Stomach (tissue), 4 donors: ENCODE results near the gene PLSCR1.

ENCODE experiments used
- EP300 ChIP-seq: sonication (generic); formaldehyde crosslinking; IDR thresholded peaks from one replicate; pipeline ENCODE4 v1.6.1; 2017; ENCODE audit warnings: antibody characterized with exemption
- POLR2A ChIP-seq, 4 donors: fragments of 450-650 bp; IDR thresholded peaks; one replicate each; pipeline ENCODE4 v1.6.1; 2016; ENCODE audit warnings: antibody characterized with exemption in 4 of 4, control low read depth in 2 of 4, mild to moderate bottlenecking in 1 of 4, moderate library complexity in 1 of 4
- TF ChIP-seq, protein P1 (sequence below), 7 experiments: fragments of 450-650 bp in 4 of 7; fragments of 200-600 bp in 3 of 7; sonication (generic) in 3 of 7; IDR thresholded peaks; one replicate each; pipeline ENCODE4 v1.5.1; 2016 to 2019; ENCODE audit warnings: antibody characterized with exemption in 7 of 7, control low read depth in 2 of 7, mild to moderate bottlenecking in 1 of 7

DNA sequence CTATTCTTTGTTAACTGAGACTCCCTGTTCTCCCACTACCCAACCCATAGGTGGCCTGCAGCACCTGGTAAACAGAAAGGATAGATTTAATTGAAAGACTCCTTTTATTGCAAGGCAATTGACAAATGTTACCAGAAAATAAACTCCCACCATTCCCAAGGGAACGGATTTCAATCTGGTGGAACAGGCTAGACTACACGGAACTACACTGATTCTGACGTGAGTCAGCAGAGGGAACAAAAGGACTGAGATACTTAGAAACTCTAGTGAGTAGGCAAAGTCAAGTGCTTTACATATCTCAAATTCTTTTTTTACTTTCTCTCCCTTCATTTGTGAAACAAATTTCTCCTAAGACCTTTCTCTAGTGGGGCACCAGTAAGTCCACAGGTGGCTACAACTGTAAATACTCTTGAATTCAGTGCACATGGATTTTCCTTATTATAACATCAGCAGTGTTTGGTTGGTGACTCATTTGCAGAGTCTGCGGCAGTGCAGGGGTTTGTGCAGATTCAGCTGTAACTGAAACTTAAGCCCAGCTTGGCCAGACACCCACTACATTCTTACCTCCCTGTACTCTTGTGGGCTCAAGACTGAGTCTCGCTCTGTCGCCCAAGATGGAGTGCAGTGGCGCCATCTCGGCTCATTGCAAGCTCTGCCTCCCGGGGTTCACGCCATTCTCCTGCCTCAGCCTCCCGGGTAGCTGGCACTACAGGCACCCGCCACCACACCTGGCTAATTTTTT lies 40.8 kb downstream of the PLSCR1 start:
- TF ChIP-seq, protein P1, sequence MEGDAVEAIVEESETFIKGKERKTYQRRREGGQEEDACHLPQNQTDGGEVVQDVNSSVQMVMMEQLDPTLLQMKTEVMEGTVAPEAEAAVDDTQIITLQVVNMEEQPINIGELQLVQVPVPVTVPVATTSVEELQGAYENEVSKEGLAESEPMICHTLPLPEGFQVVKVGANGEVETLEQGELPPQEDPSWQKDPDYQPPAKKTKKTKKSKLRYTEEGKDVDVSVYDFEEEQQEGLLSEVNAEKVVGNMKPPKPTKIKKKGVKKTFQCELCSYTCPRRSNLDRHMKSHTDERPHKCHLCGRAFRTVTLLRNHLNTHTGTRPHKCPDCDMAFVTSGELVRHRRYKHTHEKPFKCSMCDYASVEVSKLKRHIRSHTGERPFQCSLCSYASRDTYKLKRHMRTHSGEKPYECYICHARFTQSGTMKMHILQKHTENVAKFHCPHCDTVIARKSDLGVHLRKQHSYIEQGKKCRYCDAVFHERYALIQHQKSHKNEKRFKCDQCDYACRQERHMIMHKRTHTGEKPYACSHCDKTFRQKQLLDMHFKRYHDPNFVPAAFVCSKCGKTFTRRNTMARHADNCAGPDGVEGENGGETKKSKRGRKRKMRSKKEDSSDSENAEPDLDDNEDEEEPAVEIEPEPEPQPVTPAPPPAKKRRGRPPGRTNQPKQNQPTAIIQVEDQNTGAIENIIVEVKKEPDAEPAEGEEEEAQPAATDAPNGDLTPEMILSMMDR (IDR thresholded peaks at IDR 0.05), result no peak
- TF ChIP-seq POLR2A (IDR thresholded peaks at IDR 0.05) (no peak), EP300 (no peak)
